NCI-H146 treated with DMSO at 0.1 percent for 48 hours (cell line): ENCODE results near the gene CDKN1A.

Experiments
- DNase-seq: peaks from one replicate; lab custom pipeline; 2025; ENCODE audit not compliant: unreplicated experiment; lab: John Stamatoyannopoulos, UW

The CDKN1A gene

DNA sequence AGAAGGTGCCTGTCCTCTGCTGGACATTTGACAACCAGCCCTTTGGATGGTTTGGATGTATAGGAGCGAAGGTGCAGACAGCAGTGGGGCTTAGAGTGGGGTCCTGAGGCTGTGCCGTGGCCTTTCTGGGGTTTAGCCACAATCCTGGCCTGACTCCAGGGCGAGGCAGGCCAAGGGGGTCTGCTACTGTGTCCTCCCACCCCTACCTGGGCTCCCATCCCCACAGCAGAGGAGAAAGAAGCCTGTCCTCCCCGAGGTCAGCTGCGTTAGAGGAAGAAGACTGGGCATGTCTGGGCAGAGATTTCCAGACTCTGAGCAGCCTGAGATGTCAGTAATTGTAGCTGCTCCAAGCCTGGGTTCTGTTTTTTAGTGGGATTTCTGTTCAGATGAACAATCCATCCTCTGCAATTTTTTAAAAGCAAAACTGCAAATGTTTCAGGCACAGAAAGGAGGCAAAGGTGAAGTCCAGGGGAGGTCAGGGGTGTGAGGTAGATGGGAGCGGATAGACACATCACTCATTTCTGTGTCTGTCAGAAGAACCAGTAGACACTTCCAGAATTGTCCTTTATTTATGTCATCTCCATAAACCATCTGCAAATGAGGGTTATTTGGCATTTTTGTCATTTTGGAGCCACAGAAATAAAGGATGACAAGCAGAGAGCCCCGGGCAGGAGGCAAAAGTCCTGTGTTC lies 1.3 kb upstream of the CDKN1A start:
- DNase-seq = peak; percentile 12

DNA sequence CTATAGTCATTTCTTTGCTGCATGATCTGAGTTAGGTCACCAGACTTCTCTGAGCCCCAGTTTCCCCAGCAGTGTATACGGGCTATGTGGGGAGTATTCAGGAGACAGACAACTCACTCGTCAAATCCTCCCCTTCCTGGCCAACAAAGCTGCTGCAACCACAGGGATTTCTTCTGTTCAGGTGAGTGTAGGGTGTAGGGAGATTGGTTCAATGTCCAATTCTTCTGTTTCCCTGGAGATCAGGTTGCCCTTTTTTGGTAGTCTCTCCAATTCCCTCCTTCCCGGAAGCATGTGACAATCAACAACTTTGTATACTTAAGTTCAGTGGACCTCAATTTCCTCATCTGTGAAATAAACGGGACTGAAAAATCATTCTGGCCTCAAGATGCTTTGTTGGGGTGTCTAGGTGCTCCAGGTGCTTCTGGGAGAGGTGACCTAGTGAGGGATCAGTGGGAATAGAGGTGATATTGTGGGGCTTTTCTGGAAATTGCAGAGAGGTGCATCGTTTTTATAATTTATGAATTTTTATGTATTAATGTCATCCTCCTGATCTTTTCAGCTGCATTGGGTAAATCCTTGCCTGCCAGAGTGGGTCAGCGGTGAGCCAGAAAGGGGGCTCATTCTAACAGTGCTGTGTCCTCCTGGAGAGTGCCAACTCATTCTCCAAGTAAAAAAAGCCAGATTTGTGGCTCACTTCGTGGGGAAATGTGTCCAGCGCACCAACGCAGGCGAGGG lies 594 bp upstream of the CDKN1A start:
- DNase-seq = peak; percentile 35

DNA sequence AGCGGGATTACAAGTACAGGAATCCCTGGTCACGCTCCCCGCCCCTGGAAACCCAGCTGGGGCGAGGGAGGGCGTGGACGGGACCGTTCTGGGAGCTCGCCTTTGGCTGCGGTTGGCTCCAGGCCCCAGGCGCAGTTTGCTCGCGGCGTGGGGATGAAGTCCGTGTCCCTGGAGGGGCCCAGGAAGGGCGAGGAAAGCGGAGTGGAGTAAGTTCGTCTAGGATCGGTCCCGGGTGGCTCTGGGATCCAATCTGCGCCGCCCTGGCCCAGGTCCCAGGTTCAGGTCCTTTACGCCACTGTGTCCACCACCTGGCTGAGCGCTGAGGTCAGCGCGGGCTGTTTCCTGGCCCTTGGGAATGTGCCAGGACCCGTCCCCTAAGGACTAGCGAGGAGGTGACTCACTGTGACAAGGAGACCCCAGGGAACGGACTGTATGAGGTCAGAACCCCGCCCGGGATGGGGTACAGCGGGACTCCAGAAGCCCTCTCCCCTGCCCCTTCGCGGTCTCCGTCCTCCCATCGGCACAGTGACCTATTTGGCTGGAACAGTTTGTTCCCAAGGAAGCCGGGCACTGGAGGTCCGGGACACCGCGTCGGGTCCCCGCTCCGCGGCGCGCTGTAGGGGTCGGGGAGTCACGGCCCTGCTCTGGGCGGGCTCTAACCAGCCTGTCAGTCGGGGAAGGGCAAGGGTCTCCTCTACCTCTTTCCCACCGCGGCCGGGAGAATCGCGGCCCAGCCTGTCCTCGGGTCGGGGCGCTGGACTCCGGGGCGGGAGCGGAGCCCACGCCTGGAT lies 724 bp downstream of the CDKN1A start:
- peak; percentile 10 for DNase-seq

DNA sequence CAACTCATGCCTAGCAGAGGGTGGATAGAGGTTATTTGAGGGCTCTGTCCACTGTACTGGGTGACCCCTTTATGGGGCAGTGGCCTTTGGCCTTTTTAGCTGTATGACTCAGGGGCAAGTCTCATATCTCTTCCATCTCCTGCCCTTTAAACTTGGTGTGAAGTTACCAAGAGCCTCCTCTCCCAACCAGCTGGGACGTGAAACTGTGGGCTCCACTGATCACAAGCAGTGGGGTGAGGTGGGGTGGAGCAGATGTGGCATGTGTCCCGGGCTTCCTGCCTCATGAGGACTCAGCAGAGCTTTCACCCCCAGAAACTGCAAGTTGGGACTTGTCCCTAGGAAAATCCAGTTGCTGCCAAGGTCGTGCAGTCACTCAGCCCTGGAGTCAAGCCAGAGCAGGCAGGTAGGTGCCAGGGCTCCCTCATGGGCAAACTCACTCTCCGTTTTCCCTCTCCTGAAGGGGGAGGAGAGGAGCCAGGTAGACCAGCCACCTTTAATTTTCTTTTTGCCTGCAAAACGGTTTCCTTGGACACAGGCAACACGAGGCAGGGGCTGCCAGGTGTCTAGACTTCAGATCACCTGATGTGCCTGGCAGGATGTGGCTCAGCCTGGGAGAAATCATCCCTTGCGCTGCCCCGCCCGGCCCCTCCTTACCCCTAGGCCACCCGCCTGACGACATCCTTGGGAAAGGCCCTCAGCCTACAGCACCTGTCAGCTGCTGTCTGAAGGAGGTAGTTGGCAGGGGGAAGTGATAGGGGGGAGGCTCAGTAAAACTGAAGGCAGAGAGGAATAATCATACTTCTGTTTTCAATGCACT lies 4.0 kb downstream of the CDKN1A start:
- peak; percentile 18 for DNase-seq

DNA sequence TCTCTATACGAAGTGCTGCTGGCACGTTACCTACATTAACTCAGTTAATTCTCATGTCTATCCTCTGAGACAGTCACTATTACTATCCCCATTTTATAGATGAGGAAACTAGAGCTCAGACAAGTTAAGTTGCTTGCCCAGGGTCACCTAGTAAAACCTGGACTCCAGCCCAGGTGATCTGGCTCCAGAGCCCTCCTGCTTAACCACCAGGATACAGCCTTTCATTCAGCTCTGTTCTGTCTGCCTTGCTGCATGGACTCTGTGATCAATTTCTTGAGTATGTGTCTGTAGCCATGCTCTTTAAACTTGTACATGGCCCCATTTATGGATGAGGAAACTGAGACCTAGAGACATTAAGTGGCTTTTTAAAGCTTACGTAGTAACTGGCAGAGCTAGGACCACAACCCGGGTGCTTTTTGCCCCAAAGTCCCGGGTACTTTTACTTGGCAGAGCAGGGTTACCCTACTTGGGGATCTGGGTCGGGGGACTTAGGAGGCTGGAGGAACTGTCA lies 4.7 kb downstream of the CDKN1A start:
- no peak for DNase-seq

DNA sequence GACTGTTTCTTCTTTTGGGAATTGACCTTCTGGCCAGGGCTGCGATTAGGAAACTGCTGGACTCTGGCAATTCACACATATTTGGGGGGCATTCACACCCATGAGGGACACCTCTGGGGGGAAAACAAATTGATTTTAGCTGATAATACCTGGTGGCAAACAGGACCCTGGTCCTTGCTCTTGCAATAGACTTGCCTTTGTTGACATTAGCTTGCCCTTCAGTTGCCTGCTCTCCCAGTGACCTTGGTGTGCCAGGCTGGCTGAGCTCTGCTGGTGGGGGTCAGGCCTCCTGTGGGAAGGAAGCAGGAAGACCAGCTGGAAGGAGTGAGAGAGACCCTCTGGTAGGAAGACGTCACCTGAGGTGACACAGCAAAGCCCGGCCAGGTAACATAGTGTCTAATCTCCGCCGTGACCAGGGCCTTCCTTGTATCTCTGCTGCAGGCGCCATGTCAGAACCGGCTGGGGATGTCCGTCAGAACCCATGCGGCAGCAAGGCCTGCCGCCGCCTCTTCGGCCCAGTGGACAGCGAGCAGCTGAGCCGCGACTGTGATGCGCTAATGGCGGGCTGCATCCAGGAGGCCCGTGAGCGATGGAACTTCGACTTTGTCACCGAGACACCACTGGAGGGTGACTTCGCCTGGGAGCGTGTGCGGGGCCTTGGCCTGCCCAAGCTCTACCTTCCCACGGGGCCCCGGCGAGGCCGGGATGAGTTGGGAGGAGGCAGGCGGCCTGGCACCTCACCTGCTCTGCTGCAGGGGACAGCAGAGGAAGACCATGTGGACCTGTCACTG lies 5.3 kb downstream of the CDKN1A start:
- DNase-seq = no peak

DNA sequence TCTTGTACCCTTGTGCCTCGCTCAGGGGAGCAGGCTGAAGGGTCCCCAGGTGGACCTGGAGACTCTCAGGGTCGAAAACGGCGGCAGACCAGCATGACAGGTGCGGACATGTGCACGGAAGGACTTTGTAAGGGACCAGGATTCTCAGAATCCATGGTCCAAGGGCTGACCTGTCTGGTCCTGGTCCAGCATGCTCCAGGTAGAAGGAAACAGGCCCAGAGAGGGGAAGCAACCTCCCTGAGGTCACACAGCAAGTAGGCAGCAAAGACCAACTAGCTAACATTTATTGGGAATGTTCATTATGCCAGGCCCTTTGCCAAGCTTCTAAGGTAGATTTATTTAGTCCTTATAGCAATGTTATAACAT lies 5.9 kb downstream of the CDKN1A start:
- DNase-seq = no peak

DNA sequence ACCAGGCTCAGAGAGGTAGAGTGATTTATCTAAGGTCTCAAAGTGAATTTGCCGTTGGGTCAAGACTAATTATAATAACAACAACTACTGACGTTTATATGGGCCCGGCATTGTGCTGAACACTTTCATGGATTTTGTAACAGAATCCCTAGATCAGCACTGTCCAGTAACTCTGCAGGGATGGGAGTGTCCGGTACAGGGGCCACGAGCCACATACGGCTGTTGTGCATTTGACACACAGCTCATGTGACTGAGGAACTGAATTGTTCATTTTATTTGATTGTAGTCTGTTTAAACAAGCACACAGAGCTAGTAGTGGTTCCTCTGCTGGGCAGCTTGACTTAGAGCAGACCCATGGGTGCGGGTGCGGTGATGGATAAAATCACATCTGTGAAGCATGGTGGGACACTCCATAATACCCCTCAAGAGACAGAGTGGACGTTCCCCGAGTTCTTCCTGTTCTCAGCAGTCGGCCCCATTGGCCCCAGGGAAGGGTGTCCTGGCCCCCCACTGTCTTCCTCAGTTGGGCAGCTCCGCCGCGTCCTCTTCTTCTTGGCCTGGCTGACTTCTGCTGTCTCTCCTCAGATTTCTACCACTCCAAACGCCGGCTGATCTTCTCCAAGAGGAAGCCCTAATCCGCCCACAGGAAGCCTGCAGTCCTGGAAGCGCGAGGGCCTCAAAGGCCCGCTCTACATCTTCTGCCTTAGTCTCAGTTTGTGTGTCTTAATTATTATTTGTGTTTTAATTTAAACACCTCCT lies 6.8 kb downstream of the CDKN1A start:
- DNase-seq = no peak

DNA sequence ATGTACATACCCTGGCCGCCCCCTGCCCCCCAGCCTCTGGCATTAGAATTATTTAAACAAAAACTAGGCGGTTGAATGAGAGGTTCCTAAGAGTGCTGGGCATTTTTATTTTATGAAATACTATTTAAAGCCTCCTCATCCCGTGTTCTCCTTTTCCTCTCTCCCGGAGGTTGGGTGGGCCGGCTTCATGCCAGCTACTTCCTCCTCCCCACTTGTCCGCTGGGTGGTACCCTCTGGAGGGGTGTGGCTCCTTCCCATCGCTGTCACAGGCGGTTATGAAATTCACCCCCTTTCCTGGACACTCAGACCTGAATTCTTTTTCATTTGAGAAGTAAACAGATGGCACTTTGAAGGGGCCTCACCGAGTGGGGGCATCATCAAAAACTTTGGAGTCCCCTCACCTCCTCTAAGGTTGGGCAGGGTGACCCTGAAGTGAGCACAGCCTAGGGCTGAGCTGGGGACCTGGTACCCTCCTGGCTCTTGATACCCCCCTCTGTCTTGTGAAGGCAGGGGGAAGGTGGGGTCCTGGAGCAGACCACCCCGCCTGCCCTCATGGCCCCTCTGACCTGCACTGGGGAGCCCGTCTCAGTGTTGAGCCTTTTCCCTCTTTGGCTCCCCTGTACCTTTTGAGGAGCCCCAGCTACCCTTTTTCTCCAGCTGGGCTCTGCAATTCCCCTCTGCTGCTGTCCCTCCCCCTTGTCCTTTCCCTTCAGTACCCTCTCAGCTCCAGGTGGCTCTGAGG lies 7.6 kb downstream of the CDKN1A start:
- DNase-seq = no peak

DNA sequence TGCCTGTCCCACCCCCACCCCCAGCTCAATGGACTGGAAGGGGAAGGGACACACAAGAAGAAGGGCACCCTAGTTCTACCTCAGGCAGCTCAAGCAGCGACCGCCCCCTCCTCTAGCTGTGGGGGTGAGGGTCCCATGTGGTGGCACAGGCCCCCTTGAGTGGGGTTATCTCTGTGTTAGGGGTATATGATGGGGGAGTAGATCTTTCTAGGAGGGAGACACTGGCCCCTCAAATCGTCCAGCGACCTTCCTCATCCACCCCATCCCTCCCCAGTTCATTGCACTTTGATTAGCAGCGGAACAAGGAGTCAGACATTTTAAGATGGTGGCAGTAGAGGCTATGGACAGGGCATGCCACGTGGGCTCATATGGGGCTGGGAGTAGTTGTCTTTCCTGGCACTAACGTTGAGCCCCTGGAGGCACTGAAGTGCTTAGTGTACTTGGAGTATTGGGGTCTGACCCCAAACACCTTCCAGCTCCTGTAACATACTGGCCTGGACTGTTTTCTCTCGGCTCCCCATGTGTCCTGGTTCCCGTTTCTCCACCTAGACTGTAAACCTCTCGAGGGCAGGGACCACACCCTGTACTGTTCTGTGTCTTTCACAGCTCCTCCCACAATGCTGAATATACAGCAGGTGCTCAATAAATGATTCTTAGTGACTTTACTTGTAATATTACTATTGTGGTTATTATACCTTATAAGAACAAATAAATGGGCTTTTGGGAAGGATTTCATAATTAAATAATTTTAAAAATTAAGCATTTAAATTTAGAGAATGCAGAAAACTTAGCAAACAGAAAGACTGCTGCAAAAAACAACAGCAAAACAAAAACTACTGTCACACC lies 8.4 kb downstream of the CDKN1A start:
- DNase-seq = no peak

DNA sequence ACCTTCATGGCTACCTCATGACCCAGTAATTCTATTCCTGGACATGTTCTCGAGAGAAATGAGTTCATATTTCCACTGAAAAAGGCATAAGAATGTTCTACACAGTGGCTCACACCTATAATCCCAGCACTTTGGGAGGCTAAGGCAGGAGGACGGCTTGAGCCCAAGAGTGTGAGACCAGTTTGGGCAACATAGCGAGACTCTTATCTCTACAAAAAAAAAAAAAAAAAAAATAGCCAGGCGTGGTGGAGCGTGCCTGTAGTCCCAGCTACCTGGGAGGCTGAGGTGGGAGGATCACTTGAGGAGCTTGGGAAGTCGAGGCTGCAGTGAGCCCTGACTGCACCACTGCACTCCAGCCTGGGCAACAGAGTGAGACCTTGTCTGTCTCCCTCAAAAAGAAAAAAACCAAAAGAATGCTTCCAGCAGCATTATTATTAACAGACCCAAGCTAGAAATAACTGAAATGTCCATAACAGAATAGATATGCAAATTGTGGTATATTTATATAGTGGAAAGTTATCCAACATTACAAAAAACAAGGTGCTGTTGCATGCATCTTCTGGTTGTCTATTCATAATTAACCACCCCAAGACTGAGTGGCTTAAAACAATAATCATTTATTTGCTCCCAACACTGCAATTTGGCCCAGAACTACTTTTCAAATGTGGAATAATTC lies 9.7 kb downstream of the CDKN1A start:
- DNase-seq = no peak

DNA sequence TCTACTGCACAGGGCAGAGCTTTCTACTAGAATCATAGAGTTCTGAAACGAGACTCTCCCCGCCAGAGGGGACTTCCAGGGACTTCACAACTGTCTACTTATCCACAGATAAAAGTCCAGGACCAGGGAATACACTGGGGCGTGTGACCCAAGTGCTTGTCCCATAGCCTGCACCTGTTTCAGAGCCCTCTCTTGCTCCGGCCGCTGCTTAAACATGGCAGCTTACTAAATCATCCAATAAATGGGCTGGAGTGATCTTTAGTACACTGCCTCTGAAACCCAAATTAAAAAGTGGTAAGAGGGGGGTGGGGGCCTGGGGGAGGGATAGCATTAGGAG lies 10.2 kb downstream of the CDKN1A start:
- DNase-seq = no peak

DNA sequence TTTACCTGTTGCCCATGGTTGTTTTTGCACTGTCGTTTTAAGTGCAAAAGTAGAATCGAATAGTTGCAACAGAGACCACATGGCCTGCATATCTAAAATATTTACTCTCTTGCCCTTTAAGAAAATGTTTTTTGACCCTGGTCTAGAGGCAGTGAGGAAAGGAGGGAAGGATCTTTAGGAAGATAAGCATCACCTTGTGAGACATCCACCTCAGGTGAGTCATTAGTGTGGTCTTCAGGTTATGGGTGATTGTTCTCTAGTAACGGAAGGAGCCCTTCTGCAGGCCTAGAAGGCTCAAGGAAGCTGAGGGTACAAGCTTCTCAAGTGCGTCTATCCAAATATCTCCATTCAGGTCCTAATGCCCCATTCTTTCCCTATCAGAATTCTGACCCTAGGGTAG lies 12.5 kb downstream of the CDKN1A start:
- no peak for DNase-seq

DNA sequence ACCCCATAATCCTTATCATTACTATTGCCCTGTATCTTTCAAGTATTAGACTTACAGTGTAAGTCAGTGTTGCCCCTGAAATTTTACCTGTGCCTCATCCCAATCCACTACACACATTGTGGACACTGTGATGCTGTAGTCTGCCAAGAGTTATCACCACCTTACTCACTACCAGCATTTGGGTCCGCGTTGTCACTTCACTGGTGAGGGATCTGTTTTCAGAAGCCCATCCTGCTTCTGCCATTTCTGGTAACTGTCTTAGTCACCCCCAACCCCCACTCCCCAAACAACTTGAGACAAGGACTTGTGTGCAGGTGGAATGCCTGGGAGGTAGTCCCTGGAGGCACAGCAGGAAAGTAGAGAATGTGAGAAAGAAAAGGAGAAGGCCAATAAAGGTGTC lies 13.1 kb downstream of the CDKN1A start:
- DNase-seq = no peak

DNA sequence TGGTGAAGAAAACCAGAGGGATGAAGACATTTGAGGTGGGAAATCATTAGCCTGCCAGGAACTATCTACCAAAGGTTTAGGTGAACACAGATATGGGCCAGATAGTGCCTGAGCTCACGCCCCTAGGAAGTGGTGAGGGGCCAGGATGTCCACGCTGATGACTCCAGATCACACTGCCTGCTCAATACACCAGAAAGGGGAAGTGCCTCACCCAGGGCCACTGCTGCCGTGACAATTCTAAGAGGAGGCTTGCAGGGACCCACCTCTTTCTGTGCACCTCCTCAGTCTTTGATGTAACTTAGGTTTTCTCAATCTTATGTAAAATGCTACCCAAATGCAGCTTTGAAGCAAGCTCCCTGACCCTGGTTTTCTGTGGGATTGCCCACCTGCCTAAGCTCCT lies 13.7 kb downstream of the CDKN1A start:
- no peak for DNase-seq

DNA sequence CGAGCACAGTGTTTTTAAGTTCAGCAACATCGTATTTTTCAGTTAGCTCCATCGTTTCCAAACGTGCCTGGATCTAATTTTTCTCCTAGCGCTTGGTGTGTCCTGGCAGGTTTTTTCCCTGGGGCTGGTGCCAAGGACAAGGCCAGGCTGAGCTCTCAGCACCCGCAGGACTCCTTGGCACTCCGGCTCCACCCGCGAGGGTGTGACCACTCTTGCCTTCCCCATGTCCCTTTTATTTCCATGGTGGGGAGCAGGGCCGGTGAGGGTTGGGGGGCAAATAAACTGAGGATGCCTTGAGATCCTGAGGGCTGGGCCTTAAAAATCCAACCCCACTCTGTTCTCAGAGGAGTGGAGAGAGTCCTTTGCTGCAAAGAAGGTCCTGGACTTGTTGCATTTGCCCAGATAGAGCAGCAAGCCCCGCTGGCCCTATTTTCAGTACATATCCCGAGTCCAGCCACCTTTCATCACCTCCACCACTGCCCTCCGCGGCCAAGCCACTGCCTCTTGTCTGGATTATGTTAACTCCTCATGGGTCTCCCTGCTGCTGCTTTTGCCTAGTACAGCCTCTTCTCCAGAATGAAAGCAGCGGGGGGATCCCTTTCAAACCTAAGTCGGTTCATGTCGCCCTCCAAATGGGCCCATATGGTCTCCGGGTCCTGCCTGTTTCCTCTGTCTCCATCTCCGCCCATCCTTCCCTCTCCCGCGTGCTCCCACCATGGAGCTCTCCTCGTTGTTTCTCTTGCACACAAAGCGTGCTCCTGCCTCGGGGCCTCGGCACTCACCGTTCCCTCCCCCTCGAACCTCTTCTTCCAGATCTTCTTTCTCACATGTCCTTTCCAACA lies 14.6 kb downstream of the CDKN1A start:
- DNase-seq = no peak

DNA sequence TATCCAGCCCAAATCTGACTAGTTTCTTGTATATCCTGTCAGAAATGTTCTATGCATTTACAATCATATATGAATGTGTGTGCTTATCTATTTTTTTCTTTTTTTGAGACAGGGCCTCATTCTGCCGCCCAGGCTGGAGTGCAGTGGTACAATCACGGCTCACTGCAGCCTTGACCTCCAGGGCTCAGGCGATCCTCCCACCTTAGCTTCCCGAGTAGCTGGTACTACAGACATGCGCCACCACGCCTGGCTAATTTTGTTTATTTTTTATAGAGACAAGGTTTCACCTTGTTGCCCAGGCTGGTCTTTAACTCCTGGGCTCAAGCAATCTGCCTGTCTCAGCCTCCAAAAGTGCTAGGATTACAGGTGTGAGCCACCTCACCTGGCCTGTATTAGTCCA lies 16.1 kb downstream of the CDKN1A start:
- DNase-seq = no peak
